DMS53 (cell line): ENCODE data around the gene TBC1D3B.
"Not testable (repeated sequence)": the region's sequence is repeated elsewhere in the genome, so short reads cannot be mapped to it uniquely, and the experiment has no call there.

Source experiments
- DNase-seq: peaks from one replicate; lab custom pipeline; 2025; lab: John Stamatoyannopoulos, UW

The TBC1D3B gene

GRCh38 chr17:36201102-36201501 lies 24.7 kb upstream of the TBC1D3B start:
- not testable (repeated sequence) for DNase-seq

GRCh38 chr17:36198831-36199465 lies 22.5 kb upstream of the TBC1D3B start:
- no peak for DNase-seq

- DNase-seq = no peak
Measured at GRCh38 chr17:36197387-36197703, 20.9 kb upstream of the TBC1D3B start.

- no peak for DNase-seq
Measured at GRCh38 chr17:36196131-36196486, 19.7 kb upstream of the TBC1D3B start.

DNA sequence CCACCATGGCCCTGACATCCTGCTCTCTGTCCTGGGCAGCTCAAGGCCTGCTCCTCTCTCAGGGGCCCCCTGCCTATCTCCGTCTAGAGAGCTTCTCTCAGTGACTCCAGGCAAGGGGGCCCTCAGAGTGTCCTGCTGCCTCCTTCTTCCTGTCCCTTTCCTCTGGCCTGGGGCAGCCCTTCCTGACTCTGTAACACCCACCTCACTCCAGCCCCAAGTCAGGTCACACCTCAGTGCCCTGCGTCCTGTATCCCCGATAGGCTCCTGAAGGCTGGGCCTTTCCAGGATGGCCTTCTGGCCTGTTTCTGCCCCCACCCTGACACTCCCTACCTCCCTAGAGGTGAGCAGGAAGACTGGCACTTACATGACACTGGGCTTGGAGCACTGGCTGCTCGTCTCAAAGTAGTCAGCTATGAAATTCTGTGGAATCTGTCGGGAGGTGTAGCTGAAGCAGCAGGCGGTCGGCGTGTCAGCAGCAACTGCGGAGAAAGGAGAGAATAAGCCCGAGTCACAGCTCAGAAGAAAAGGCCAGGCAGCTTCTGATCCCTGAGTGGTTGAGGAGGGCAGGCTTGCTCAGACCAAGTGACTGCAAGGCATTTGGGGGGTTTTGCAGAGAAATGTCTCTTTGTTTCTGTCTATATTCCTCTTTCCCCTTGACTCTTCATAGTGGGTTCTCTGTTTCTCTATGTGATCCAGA lies 19.1 kb upstream of the TBC1D3B start:
- DNase-seq = no peak

GRCh38 chr17:36194832-36195433 lies 18.5 kb upstream of the TBC1D3B start:
- DNase-seq = not testable (repeated sequence)

DNA sequence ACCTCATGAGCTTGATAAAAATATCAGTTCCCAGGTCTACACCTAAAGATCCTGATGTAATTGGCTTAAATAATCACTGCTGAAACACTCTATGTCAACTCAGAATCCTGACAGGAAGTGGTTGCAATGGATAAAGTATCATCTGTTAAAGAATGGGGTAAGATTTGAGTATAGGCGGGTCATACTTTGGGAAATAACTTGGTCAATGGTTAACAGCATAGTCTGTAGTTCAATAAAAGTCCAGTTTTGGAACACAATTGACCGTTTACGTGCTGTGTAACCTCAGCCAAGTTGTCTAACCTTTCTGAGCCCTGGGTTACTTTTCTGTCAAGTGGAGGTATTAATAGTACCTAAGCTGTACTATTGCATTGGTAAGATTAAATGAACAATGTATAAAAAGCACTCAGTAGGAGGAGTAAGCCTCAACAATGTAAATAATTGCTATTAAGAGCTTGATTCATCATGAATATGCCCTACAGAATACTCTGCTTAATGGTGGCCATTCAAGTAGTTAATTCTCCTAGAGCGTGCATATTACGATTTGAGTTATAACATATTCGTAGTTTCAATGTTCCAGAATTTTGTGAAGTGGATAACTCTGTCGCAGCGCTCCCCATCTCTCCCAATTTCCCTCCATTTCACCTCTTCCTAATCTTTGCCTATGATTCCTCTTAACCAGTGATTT lies 17.9 kb upstream of the TBC1D3B start:
- DNase-seq = not testable (repeated sequence)

DNA sequence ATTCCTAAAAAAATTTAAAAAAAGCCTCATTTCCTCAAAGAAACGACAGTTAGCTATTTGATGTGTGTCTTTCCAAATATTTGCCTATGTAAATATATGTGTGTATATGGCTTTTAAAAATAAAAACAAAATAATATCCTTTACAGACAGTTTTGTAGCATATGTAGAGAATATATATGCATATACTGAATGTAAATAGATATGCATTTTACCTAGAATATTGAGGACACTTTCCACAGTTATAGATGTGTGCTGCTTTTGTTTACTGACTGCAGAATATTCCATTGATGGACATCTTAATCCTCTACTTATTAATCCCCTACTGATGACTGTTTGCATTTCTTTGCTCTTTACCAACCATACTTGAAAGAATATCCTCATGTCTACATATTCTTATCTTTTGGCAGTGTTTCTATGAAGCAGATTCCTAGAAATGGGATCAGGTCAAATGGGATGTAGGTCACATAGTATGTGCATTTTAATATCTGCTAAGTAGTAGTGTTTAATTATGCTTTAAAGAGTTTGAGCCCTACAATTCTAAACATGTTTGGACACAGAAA lies 16.9 kb upstream of the TBC1D3B start:
- DNase-seq = no peak

DNA sequence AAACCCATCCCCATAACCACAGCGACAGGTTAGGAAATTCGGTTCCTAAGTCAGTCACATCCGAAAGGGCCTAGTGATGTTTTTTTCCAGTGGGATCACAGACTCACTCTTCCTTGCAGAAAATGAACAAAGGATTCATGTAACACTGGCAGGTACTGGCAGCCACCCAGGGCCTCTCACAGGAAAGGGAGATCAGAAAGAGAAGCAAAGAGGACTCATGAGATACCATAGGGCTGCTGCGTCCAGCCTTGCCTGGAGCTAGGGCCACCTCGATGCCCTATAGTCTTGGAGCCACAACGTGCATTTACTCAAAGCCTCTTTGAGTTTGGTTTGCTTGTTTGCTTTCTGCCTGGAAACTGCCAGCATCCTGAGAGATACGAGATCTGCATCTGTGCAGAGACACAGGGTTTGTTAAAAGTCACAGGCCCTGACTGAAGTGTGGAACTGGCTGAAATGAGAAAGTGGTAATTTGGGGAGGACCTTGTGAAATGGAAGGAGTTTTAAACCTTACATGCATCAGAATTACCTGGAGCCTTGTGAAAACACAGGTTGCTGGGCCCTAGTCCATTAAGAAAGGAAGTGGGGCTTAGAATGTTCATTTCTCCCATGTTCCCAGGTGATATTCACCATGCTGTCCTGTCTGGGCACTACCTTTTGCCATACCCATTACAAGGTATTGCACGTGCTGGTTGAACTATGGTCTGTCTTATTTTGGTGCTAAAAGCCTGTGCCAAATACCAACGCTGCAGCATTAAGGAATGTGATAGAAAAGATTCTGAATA lies 14.3 kb upstream of the TBC1D3B start:
- not testable (repeated sequence) for DNase-seq

- not testable (repeated sequence) for DNase-seq
Measured at GRCh38 chr17:36189993-36190392, 13.6 kb upstream of the TBC1D3B start.

GRCh38 chr17:36188891-36189306 lies 12.5 kb upstream of the TBC1D3B start:
- DNase-seq = no peak

DNA sequence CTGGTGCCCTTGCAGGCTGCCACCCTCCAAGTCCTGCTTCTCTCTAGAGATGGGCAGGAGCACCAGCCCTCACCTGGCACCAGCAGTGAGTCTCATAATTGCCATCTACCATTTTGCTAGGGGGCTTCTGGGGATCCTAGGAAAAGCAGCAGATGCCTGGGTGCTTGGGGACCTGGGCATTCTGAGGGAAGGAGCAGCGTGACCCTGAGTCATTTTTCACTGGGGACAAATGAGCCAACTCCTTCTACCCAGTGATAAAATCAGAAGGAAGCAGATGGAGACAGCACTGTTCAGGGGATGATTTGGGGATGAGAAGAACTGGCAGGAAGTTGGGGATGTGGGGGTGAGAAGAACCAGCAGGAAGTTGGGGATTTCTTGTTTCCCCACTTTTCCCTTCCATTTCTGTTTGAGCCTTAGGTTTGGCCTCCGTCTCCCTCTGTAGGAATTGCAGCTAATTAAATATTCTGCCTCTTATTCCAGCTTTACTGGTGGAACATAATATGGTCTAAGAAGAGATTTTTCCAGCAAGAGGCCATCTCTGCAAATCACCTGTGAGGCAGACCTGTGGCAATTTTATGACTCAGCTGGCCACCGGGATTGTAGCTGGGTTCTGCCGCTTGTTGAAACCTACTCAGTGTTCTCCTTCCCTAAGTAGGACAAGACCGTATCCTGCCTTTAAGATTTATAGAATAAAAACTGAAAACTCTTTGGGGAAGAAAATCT lies 11.7 kb upstream of the TBC1D3B start:
- DNase-seq = not testable (repeated sequence)

DNA sequence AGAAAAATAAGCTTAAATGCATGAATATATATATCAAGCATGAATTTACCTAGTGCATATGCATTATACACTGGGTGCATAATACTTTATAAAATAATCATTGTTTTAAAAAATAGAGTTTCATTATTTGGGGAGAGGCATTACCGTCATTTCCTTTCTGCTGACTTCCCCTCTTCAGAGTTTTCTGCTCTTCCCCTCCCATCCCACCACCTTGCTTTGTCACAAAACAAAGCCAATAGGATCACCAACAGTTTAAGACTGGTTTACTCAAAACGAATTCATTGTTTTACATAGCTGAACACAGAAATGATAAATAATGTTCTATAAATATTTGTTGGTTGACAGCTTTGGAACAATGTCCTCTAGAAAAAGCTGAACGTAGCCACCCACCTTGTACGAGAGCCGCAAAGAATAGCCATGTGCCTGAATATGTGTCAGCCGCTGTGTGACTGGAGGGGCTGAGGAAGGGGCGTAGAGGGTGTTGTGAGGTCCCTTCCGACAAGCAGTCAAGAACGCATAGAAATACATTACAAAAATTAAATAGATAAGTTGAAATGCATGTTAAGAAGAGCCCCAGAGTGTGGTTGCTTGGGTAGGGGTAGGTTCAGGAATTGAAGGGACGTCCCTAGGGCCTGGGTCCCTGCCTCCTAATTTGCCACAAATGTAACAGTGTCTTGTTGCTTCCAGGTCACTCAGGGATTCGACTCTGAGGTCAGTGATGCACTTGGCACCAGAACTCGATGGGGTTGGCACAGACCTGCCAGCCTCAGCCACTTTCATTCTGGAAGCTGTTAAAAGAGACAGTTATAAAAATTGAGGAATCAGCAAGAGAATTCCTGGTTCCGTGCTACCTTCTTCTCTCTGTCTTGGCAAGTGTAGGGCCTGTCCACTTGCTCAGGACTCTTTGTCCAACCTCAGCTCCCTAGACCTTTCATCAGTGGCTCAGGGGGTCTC lies 10.7 kb upstream of the TBC1D3B start:
- not testable (repeated sequence) for DNase-seq

DNA sequence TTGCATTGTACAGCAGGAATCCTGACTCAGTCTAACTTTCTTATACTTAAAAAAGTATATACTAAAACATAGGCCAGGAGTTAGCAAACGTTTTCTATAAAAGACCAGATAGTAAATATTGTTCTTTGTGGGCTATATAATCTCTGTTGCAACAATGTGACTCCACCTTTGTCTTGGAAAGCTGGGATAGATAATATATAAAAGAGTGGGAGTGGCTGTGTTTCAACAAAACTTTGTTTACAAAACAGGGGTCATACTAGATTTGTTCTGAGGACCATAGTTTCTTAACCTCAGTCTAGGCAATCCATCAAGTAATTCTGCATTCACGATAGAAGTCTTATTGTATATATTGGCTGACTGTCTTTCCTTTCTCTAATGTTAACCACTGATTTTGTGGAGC lies 9.0 kb upstream of the TBC1D3B start:
- DNase-seq = no peak

GRCh38 chr17:36184023-36184765 lies 7.8 kb upstream of the TBC1D3B start:
- DNase-seq = no peak

DNA sequence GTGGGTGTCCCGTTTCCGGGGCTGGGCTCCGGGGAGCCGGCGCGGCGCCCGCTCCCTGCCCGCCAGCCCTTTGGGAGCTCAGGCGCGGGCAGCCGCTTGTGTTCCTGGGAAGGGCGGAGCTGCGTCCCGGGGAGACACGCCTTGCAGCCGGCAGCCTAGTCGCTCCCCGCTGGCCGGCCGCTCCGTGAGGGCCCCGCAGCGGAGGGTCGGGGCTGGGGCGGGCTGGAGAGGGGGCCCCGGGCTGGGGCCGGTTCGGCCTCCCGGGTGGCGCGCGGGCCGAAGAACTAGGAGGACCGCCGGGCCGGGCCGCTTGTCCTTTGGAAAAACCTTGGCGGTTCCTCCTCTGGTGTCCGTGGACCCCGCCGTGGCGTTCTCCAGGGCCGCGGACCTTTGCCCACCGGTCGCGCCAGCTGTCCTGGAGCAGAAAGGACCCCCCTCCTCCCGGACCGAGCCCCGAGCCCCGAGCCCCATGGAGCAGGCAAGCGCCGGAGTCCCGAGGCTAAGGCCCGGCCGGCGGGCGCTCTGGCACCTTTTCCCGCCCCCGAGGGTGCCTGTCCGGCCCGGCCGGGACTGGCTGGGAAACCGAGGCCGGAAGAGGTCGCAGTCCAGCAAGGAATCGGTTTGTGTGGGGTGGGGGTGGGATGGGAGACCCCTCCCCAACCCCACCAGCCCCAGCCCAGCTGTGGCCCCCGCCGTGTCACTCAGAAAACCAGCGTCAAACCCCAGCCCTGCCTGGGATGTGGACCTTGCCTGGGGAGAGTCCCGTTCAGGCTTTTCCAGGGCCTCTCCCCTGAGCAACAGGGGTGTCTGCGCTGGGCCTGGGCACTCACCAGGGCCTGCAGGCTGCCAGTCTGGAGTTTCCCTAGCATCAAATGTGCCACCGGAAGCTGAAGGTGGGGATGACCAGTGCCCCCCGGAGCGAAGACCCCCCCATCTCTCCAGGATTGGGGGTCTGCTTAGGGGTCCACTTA lies 6.8 kb upstream of the TBC1D3B start:
- peak; percentile 89 for DNase-seq

DNA sequence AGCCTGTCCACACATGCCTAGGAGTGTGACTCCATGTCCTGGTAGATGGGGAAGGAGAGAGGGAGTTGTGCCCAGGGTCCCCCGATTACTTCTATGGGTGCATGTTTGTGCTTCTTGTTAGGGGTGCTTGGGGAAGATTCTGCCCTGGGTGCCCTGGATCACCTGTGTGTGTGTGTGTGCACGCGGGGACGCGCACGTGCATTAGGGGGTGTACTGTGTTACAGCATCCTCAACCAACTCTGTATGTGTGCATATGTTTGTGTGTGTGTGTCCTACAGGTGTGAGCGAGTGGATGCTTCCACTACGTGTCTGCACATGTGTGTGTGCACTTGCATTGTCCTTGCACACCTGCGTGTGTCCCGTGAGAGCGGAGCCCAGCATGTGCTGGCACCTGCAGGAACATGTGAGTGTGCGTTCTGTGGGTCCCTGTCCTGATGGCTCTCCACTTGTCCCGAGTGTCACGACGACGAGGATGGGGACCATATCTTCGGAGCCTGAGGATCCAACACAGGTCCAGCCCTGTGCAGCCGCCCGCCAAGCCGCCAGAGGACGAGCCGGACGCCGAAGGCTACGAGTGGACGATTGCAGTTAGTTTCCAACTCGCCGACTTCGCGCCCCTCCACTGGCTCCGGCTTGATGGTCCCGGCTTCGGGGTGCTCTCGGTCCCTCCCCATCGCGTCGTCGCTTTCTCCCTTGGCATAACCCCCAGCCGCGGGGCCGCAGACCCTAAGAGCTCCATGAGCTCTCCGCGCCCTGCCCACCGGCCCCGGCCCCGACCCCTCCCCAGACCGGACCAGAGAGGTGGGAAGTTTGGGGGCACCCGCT lies 6.0 kb upstream of the TBC1D3B start:
- DNase-seq = peak; percentile 59
